GM21737 (cell line): ENCODE results near the gene IL1RAPL1.

Experiments used
- ATAC-seq: cut with Tn5 transposase; IDR thresholded peaks from one replicate; pipeline ENCODE4 v1.9.1; 2021; ENCODE audit warnings: mild to moderate bottlenecking, moderate library complexity; ENCODE audit not compliant: unreplicated experiment

Gene IL1RAPL1

DNA sequence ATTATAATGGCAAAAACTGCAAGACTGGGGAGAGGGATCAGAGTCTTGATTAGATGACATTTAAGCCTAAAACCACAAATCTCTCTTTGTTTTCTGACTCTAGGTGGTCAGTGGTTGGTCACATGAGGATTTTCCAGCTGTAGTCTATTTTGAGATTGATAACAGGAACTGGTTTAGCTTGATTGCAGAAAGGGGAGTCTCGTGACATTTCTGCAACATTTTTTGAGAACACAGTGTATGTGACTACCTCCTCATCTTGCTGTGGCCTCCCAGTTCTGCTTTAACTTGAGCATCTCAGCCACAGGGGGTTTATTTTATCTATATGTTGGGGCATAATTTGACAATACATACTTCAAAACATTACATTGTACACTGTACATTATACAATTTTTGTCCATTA lies 901.7 kb downstream of the IL1RAPL1 start:
- peak; percentile 61 for ATAC-seq

DNA sequence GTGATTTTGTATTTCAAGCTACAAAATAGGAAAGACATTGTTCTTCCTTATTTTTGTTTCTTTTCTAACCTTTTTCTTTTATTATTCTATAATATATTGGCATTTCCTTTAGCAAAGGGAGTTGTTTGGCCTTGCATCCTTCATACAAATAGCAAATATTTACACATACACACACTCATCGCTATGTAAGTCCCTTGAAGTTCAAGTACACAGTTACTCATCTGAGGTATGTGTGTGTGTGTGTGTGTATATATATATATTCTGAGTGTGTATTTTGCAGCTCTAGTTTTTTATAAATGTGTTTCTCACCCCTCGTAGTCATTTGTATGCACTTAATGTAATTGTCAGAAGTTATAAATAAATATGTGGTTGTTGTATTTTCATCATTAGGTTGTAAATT lies 903.4 kb downstream of the IL1RAPL1 start:
- ATAC-seq = no peak

DNA sequence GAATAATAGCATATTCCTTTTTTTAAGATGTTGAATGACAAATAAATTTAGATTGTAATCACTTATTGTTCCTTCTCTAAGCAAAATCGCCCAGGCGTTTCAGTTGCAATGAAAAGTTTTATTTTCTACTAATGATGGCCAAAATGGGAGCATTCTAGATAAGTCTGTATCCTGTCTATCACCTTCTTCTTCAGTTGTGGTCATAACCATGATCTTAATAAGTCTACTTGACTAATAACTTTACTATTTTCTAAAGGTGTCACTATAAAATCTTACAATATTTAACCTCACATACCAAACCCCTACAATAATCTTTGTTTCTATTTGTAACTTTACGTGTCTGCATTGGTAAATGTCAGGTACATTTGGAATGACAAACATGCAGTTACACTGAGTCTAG lies 904.4 kb downstream of the IL1RAPL1 start:
- ATAC-seq = no peak

DNA sequence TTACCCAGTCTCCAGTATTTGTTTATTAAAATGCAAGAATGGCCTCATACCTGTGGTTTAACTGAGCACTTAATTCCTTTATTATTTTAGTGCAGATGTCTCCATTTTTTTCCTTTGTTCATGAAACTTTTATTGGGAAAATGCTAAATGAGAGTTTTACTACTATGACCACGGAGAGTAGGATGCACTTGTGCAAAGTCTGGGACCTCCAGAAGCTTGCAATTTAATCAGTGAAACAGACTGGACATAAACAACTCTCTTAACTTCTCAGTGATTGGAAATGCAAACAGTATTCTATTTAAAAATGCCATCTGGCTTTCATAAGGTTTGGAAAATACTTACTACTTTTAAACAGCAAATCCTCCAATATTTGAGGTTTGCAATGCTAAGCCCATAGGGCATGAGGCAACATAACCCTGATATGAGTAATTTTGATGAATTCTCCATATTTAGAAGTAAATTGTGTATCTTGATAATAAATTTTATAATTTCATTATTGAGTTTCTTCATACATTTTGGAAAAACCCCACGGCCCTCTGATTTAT lies 909.5 kb downstream of the IL1RAPL1 start:
- no peak for ATAC-seq

DNA sequence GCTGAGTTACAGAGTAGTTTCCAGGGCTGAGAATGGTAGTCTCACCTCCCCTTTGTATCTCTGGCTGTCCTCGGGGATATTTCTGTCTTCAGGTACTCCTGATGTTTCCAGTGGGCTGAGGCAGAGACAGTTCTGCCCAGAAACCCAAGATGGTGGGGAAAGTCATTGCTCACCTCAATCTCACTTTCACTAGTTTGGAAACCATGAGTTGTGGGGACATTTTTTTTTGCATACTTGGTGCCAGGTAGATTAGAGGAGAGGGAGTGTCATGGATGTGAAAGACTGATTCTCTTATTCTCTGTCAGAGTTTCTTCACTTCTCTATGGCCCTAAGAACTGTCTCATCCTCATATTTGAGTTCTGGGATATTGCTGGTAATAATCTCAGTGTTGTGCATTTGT lies 919.5 kb downstream of the IL1RAPL1 start:
- ATAC-seq = no peak

DNA sequence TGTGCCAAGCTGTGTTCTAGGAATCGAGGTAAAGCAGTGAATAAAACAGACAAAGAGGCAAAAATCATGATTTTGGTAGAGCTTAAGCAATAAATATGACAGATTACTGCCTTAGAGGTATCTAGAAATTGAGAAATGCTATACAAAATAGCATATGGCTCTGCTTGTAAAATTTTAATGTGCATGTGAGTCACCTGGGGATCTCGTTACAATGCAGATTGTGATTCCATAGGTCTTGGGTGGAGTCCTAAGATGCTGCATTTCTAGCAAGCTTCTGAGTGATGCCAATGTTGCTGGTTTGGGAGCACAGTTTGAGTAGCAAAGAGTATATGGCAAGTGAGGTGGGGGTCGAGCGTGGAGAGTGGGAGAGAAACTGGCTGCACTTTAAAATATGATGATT lies 930.9 kb downstream of the IL1RAPL1 start:
- no peak for ATAC-seq

DNA sequence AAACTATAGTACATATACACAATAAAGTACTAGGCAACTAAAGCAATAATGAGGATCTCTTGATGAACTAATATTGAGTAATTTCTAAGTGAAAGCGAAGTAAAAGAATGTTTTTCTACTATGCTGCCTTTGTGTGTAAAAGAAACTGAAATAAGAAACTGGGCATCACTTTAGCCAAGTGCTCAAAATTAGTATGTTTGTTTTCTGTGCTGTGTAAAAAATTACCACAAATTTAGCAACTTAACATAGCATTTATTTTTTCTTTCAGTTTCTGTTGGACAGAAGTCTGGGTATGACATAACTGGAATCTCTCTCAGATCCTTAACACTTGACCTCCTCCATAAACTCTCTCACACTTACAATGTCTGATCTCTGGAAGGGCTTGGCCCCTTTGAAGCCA lies 941.0 kb downstream of the IL1RAPL1 start:
- ATAC-seq = peak; percentile 78

DNA sequence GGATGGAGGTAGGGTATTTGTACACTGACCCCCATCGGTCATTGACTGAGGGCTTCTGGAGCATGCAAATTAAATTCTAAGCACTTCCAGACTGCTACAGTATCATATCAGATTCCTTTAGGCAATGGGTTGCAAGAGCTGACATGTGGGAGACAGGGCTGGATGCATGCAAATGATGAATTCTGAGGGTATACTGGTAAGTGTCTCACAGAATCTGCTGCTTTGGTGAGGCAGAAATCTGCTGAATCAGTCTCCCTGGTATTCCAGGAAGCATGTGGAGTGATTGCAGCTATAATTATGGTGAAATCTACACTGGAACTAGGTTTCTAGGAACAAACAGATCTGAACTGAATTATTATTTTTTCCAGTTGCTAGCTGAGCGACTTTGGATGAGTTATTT lies 943.3 kb downstream of the IL1RAPL1 start:
- ATAC-seq = no peak

DNA sequence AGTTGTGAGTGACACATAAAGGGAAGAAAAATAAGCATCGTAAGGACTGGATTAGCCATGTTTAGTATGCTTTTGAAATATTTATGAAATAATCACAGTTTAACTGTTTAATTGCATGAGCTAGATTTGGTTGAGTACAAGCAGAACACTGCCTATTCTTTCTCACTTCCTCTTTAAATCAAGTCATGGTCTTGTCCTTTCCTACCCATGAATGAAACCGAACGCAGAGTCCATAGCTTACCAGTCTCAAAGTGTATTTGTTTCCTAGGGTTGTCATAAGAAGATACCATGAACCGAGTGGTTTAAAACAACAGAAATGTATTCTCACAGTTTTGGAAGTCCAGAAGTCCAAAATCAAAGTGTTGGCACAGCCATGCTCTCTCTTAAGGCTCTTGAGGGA lies 944.1 kb downstream of the IL1RAPL1 start:
- ATAC-seq = peak; percentile 62

DNA sequence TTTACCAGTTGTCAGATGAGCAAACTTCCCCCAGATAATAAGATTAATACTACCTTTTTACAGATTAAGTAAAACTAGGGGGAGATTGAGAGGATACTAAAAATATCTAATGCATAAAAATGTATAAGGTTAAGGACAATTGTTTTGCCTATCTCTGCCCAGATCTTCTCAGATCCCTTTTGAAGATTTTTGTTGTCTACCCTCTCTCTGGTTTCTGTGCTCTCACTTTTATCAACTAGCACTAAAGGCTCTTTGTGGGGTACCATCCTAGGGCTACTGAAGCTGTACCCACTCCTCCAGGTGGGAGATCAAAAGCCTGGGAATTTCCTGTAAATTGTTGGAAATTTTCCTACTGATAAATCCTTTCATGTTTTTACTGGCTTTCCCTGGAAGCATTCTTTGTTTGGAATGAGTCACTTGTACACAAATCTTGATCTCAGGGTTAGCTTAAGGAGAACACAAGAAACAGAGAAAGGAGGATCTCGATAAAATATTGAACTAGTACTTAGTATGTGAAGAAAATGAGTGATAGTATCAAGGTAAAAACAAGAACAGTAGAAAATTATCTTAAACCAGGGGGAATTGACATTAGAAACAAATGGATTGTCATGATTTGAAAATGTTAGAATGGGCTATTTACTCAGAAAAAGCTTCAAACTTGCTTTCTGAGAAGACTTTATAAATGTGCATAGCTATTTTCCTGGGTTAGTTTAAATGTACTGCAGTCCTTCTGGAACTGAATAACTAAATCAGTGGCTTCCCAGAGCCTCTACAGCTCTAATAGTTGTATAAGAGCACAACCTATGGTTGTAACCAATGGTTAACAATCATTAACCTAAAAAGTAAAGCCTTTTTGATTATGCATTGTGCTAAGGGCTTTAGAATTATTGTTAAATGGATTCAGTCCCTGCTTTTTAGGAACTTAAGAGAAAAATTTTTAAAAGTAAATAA lies 948.2 kb downstream of the IL1RAPL1 start:
- ATAC-seq = no peak

DNA sequence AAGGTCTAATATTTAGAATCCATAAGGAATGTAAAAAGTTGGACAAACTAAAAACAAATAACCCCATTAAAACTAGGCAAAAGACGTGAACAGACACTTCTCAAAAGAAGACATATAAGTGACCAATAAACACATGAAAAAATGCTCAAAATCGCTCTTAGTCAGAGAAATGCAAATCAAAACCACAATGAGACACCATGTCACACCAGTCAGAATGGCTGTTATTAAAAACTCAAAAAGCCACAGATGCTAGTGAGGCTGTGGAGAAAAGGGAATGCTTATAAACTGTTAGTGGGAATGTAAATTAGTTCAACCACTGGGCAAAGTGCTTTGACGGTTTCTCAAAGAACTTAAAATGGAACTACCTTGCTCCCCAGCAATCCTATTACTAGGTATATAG lies 953.8 kb downstream of the IL1RAPL1 start:
- no peak for ATAC-seq

DNA sequence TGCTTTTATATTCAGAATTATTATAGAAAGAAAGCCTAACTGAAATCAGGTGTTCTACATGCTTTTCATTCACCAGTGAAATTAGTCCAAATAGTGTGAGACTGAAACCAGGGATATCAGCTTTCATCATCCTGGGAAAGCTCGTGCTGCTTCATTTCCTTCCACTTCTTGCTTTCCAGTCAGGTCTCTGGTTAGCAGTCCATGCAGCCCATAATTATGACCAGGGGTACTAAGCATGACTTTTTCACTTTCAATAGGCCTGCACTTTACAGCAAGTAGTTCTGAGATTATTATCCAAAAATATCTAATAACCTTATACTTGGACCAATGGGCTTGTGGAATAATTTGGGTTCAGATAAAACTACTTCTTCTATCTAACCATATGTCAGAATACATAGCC lies 954.9 kb downstream of the IL1RAPL1 start:
- ATAC-seq = no peak

DNA sequence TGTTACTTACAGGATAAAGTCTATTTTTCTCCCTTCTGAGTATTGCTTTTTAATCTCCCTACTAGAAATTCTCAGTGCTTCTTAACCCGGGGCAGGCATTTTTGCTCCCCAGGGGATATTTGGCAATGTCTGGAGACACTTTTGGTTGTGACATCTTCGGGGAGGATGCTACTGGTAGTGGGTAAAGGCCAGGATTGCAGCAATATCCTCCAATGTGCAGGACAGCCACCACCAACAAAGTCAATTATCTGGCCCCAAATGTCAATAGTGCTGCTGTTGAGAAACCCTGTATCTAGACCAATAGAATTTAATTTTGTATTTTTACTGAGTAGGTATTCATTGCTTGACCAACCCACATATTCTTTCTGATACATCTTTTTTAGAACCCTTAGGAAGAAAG lies 958.6 kb downstream of the IL1RAPL1 start:
- no peak for ATAC-seq

DNA sequence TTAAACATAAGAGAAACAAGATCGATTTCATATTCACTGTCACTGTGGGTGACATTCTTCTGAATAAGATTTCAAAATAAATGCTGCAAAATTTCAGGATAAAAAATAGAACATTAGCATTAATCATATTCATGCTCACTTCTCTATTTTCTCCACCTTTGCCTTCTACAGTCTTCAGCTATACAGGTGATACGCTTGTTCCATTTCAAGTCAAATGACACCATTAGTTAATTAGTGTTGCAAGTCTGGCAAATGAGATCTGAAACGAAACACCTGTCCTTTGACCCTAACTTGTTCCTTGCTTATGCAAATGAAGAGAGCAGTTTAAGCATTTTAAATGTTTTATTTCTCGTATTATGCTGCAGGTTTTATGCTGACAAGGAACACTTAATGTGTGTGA lies 960.6 kb downstream of the IL1RAPL1 start:
- no peak for ATAC-seq

DNA sequence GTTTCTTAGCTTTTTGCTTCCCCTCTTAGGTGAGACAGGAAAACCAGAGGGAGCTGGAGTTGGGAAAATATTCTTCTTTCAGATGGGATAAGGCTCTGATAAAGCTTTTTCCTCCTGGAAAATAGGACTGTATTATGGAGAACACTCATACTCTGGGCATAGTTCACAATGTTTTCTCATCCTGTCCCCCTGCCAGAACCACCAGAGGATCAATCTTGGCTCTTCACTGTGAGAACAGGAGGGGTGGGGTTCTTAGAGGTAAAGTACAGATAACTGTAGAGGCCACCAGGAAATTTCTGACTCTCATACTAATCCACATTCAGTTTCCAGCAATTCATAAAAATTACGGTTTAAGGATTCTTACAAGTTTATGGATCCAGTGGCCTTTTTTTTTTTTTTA lies 966.3 kb downstream of the IL1RAPL1 start:
- ATAC-seq = no peak

DNA sequence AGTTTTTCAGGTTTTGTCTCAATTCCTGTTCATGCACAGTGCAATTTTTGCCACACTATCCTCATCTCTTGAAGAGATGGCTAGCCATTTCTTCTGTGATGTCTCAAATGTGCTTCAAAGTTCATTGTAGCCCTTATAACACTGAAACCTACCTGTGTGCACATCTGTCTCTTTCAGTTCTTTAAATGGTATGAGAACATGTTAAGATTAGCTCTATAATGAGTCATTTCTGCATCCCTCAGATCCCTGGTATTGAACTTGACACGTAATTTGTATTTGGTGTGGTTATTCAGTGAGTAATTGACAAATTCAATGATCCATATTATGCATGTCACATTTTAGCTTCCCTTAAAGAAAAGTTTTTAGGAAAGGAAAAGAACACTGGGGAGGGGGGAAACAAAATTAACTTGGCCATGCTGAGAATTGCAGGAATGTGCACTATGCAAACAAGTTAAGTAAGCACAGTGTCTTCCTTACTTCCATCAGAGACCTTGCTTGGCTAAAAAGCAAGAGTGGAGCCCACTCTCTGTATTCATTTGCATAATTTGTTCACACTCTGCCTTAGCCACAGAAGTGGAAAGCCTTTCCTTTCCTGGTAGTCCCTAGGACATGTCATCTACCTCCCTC lies 968.3 kb downstream of the IL1RAPL1 start:
- peak; percentile 97 for ATAC-seq

DNA sequence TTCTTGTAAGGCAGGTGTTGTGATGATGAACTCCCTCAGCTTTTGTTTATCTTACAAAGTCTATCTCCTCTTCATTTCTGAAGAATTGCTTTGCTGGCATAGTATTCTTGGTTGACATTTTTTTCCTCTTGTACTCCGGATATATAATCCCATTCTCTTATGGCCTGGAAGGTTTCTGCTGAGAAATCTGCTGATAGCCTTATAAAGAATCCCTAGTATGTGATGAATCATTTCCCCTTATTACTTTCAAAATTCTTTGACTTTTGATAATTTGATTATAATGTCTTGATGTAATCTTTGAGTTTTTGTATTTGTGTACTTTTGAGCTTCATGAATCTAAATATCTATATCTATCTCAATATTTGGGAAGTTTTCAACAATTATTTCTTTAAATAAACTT lies 972.8 kb downstream of the IL1RAPL1 start:
- no peak for ATAC-seq

DNA sequence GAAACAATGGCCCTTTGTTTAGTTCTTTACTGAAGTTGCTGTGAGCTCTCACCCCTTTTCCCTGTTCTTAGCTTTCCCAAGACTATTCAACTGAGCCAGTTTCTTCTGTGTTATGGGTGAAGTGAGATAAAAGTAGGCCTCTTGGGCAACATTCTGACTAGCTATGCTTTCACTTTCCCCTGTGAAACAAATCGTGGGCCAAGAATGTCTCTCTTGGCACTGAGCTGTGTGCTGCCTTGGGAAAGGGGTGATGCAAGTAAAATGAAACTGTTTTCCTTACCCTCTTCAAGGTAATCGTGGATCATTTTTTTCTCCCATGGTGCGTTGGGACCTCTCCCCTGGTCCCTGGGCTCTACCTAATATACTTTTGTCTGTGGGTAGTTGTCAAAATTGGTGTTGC lies 974.2 kb downstream of the IL1RAPL1 start:
- no peak for ATAC-seq

DNA sequence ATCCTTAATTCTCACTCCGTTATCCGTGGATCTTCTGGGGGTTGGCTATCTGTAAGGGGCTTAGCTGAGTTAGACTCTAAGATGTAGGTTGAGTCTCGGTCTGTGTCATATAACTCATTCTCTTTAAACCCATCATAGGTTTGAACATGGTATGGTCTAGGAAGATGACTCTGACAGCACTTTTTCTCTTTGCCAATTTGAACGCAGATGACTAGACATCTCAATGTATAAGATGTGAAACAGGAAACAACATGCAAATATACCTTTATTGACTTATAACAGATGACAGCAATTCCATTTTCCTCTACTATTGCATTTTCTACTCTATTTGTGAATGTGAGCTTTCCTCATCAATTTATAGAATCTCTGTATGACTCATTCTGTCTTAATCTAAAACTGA lies 993.3 kb downstream of the IL1RAPL1 start:
- no peak for ATAC-seq

DNA sequence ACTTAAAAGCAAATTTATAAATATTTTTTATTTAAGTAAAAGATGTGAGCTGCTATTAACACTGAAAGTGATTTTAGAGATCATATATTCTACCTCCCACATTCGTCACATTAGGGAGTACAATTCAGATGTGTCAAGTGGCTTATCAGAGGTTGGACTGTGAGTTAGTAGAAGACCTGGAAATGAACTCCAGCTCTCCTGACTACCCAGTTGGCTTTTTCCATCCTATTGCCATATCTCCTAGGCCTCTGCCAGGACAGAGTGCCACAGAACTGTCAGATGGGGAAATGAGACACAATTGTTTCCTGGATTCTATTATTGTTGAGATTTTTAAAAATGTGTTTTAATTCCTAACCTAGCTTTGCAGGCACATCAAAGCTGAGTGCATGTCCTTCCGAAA lies 994.0 kb downstream of the IL1RAPL1 start:
- ATAC-seq = no peak

DNA sequence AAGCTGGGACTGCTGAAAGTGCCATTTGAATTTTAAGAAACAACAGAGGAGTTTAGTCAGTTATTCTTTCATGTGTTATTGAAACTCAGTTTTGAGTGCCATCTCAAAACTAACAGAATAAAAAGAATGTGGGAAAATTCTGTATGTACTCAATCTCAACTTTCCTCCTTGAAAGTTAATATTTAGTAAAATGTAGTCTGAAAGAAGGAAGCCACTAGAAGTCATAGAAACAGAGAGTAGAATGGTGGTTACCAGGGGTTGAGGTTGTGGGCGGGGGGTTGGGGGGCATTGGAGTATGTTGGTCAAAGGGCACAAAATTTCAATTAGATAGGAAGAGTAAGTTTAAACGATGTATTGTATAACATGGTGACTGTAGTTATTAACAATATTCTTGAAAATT lies 999.9 kb downstream of the IL1RAPL1 start:
- ATAC-seq = no peak

DNA sequence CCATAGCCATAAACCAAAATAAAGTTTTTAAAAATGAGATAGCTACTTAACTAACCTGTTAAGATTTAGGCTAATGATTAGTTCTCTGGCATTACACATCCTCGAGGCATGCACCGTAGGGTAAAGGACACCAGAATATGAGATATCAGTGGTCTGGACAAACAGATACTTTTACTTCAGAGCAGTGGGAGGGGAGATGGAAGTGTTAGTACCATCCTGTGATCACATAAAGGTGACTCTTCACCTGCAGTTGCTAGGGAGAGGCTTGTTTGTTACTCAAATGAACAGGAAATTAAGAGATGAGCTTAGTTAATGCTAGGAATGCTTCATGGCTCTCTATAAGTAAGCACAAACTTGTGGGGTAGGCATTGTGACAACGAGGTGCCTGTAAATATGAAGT lies 1003.7 kb downstream of the IL1RAPL1 start:
- ATAC-seq = no peak
